Smooth muscle cell (in vitro differentiated cells): ENCODE results near the gene MED15. TPM values are rescaled to one million over a fixed set of nuclear protein-coding genes. Genes with fewer than 3 reads are reported as not detected.

Experiments
- DNase-seq: peaks from one replicate; lab custom pipeline; 2025; ENCODE audit not compliant: unreplicated experiment; lab: John Stamatoyannopoulos, UW
- H2AFZ ChIP-seq: fragments of 200-600 bp; sonication (generic); 2 replicates; pipeline ENCODE4 v1.6.0; 2016; ENCODE audit warnings: antibody characterized with exemption, low read depth, mild to moderate bottlenecking
- H3F3A ChIP-seq: fragments of 200-600 bp; sonication (generic); 2 replicates; pipeline ENCODE4 v1.6.0; 2017; ENCODE audit warnings: antibody characterized with exemption, low read depth
- H3K27ac ChIP-seq: fragments of 200-600 bp; sonication (generic); 2 replicates; pipeline ENCODE4 v1.5.1; 2016; ENCODE audit warnings: low read depth, mild to moderate bottlenecking
- H3K27me3 ChIP-seq: fragments of 200-600 bp; sonication (generic); 2 replicates; pipeline ENCODE4 v1.6.1; 2016; ENCODE audit warnings: low read depth, mild to moderate bottlenecking
- H3K36me3 ChIP-seq: fragments of 200-600 bp; sonication (generic); 2 replicates; pipeline ENCODE4 v1.5.1; 2016; ENCODE audit warnings: low read depth
- H3K4me1 ChIP-seq: fragments of 200-600 bp; sonication (generic); 2 replicates; pipeline ENCODE4 v1.5.1; 2016; ENCODE audit warnings: low read depth
- H3K4me2 ChIP-seq: fragments of 200-600 bp; sonication (generic); 2 replicates; pipeline ENCODE4 v1.6.0; 2016; ENCODE audit warnings: mild to moderate bottlenecking
- H3K4me3 ChIP-seq: fragments of 200-600 bp; sonication (generic); 2 replicates; pipeline ENCODE4 v1.5.1; 2016; ENCODE audit warnings: mild to moderate bottlenecking
- H3K79me2 ChIP-seq: fragments of 200-600 bp; sonication (generic); 2 replicates; pipeline ENCODE4 v1.6.0; 2016; ENCODE audit warnings: low read depth, mild to moderate bottlenecking
- H3K9ac ChIP-seq: fragments of 200-600 bp; sonication (generic); 2 replicates; pipeline ENCODE4 v1.6.0; 2016; ENCODE audit warnings: low read depth
- H3K9me3 ChIP-seq: fragments of 200-600 bp; sonication (generic); replicated peaks from 2 replicates; pipeline ENCODE4 v1.5.1; 2016; ENCODE audit warnings: low read depth
- H4K20me1 ChIP-seq: fragments of 200-600 bp; sonication (generic); 2 replicates; pipeline ENCODE4 v1.6.0; 2016; ENCODE audit warnings: low read depth
- CTCF ChIP-seq: fragments of 200-600 bp; sonication (generic); IDR thresholded peaks from 2 replicates; pipeline ENCODE4 v1.5.1; 2017; ENCODE audit warnings: borderline replicate concordance, mild to moderate bottlenecking, antibody characterized with exemption; ENCODE audit not compliant: insufficient read depth, poor library complexity, severe bottlenecking
- WGBS: methylation state at CpG from one replicate; pipeline ENCODE4 v1.1.7; 2016; ENCODE audit warnings: low lambda C conversion rate; 5-methylcytosine and 5-hydroxymethylcytosine counted together
- polyA plus RNA-seq: library from polyadenylated mRNA; unstranded; fragments of >200 nt; fragmentation: Nextera tagmentation; extraction: Ambion mirVana; gene quantifications from 2 replicates; pipeline ENCODE4 v1.2.1, GENCODE V29; 2016
- total RNA-seq: library from RNA; depleted of rRNA; stranded (reverse); fragments of >200 nt; gene quantifications from 2 replicates; pipeline ENCODE4 v1.2.3, GENCODE V29; 2014

The MED15 gene
- total and polyA plus RNA-seq, 2 experiments from 2014 or later: 25.3 to 70.5 TPM

- DNase-seq: no peak
- H3K79me2 ChIP-seq: peaks cover 36% of the 10 kb centered on the region
- WGBS: 97% methylated on average over 18 of the region's 18 CpGs
- peaks cover 11% of the 10 kb centered on the region for H3F3A ChIP-seq
- no peaks in the 10 kb centered on the region for H3K27me3 ChIP-seq
- H2AFZ ChIP-seq: no peak overlapping the region
- peaks cover 99% of the 10 kb centered on the region for H4K20me1 ChIP-seq
- H3K4me2 ChIP-seq: no peak overlapping the region
- H3K9ac ChIP-seq: no peak overlapping the region
- H3K4me3 ChIP-seq: no peak overlapping the region
- no peak overlapping the region for H3K27ac ChIP-seq
- no peaks in the 10 kb centered on the region for H3K9me3 ChIP-seq
- no peaks in the 10 kb centered on the region for H3K4me1 ChIP-seq
- no peak for TF ChIP-seq CTCF
- H3K36me3 ChIP-seq: peaks cover 9% of the 10 kb centered on the region
Observed at GRCh38 chr22:20574920-20575353, 67.5 kb downstream of the MED15 start.

GRCh38 chr22:20575724-20576444, 68.5 kb downstream of the MED15 start:
- DNase-seq: no peak
- Histone ChIP-seq H3F3A (peaks cover 6% of the 10 kb centered on the region), H2AFZ (no peak overlapping the region), H3K9ac (no peak overlapping the region), H3K27ac (no peak overlapping the region), H3K4me3 (no peak overlapping the region), H3K79me2 (peaks cover 36% of the 10 kb centered on the region), H3K27me3 (no peaks in the 10 kb centered on the region), H3K4me1 (no peaks in the 10 kb centered on the region), H4K20me1 (peaks cover 99% of the 10 kb centered on the region), H3K4me2 (no peak overlapping the region), H3K9me3 (no peaks in the 10 kb centered on the region), H3K36me3 (peaks cover 9% of the 10 kb centered on the region)
- TF ChIP-seq CTCF: no peak
- whole genome bisulfite sequencing: 97% methylated on average over 6 of the region's 6 CpGs

- no peak overlapping the region for H2AFZ ChIP-seq
- H4K20me1 ChIP-seq: peaks cover 99% of the 10 kb centered on the region
- peaks cover 34% of the 10 kb centered on the region for H3K79me2 ChIP-seq
- no peaks in the 10 kb centered on the region for H3K4me1 ChIP-seq
- H3K9ac ChIP-seq: no peak overlapping the region
- 95% methylated on average over 3 of the region's 3 CpGs for WGBS
- peaks cover 4% of the 10 kb centered on the region for H3F3A ChIP-seq
- H3K27ac ChIP-seq: no peak overlapping the region
- no peak for TF ChIP-seq CTCF
- no peaks in the 10 kb centered on the region for H3K27me3 ChIP-seq
- H3K36me3 ChIP-seq: peaks cover 9% of the 10 kb centered on the region
- no peak overlapping the region for H3K4me3 ChIP-seq
- H3K9me3 ChIP-seq: no peaks in the 10 kb centered on the region
- H3K4me2 ChIP-seq: no peak overlapping the region
- no peak for DNase-seq
Observed at GRCh38 chr22:20576445-20576816, 69.0 kb downstream of the MED15 start.

GRCh38 chr22:20577045-20577444, 69.6 kb downstream of the MED15 start:
- WGBS: 86% methylated on average over 1 of the region's 1 CpG
- Histone ChIP-seq H3K9ac (no peak overlapping the region), H3F3A (no peaks in the 10 kb centered on the region), H3K4me1 (no peaks in the 10 kb centered on the region), H3K79me2 (peaks cover 28% of the 10 kb centered on the region), H3K27ac (no peak overlapping the region), H4K20me1 (peaks cover 99% of the 10 kb centered on the region), H3K27me3 (no peaks in the 10 kb centered on the region), H3K9me3 (no peaks in the 10 kb centered on the region), H2AFZ (no peak overlapping the region), H3K36me3 (peaks cover 9% of the 10 kb centered on the region), H3K4me2 (no peak overlapping the region), H3K4me3 (no peak overlapping the region)
- DNase-seq: no peak
- no peak for TF ChIP-seq CTCF
